HuH-7 (cell line): ENCODE data around the gene JAML.

Experiments used
- DNase-seq: peaks from one replicate; pipeline ENCODE4 v3.0.0; 2011; ENCODE audit warnings: low spot score

JAML gene

GRCh38 chr11:118145285-118146227, 79.3 kb downstream of the JAML start:
- peak; percentile 97 for DNase-seq

GRCh38 chr11:118144301-118145268, 80.2 kb downstream of the JAML start:
- DNase-seq, result no peak
